ENCODE measurements around the gene FBLN5.

- no peak for TF ChIP-seq CTCF (IDR thresholded peaks at IDR 0.05; ENCODE audit: low read length)
- no peak for TF ChIP-seq EZH2 (IDR thresholded peaks at IDR 0.05; ENCODE audit: borderline replicate concordance, low read length)
Observed at GRCh38 chr14:91975763-91976162, 28.3 kb upstream of the FBLN5 start.

Data from OCI-LY1 (cell line).